ENCODE data around the gene TAF15.

TAF15 gene

GRCh38 chr17:35788477-35789368, 20.6 kb upstream of the TAF15 start:
- Histone ChIP-seq H3K79me2 (ENCODE audit: control insufficient read depth, insufficient read depth, low read length) (no peaks in the 10 kb centered on the region), H3K4me2 (ENCODE audit: low read length) (no peak overlapping the region), H3K36me3 (ENCODE audit: control insufficient read depth, insufficient read depth, low read length) (no peaks in the 10 kb centered on the region), H2BK15ac (replicated peaks; ENCODE audit: low read depth) (no peak overlapping the region), H3K56ac (ENCODE audit: low read length) (peak overlapping the region; percentile 17), H2BK120ac (ENCODE audit: low read depth, low read length) (no peak overlapping the region), H3K23ac (ENCODE audit: low read length) (no peak overlapping the region), H4K5ac (ENCODE audit: low read length) (no peak overlapping the region), H2AK5ac (ENCODE audit: low read length) (no peak overlapping the region), H2BK5ac (ENCODE audit: low read length) (no peak overlapping the region), H3K18ac (ENCODE audit: low read length) (no peak overlapping the region), H3K9ac (ENCODE audit: low read length) (no peak overlapping the region), H3K4ac (ENCODE audit: low read depth, low read length) (no peak overlapping the region), H4K8ac (ENCODE audit: low read depth, low read length) (no peak overlapping the region), H3K79me1 (ENCODE audit: low read length) (no peaks in the 10 kb centered on the region), H3K4me3 (ENCODE audit: low read length) (no peak overlapping the region), H3K27me3 (ENCODE audit: insufficient read depth, low read length, poor library complexity) (peaks cover 4% of the 10 kb centered on the region), H3K27ac (ENCODE audit: low read depth, low read length) (no peak overlapping the region), H3K4me1 (ENCODE audit: control insufficient read depth, low read depth, low read length) (no peaks in the 10 kb centered on the region)
- WGBS (ENCODE audit: extremely low coverage, insufficient coverage, low lambda C conversion rate) = no CpG with 5 or more reads among the region's 2 CpGs
- DNase-seq = no peak

GRCh38 chr17:35790841-35791240, 18.4 kb upstream of the TAF15 start:
- H3K4me3 ChIP-seq (ENCODE audit: low read length) = no peak overlapping the region
- peaks cover 17% of the 10 kb centered on the region for H3K27me3 ChIP-seq (ENCODE audit: insufficient read depth, low read length, poor library complexity)
- no peaks in the 10 kb centered on the region for H3K4me1 ChIP-seq (ENCODE audit: control insufficient read depth, low read depth, low read length)

GRCh38 chr17:35791681-35792350, 17.5 kb upstream of the TAF15 start:
- no CpG with 5 or more reads among the region's 9 CpGs for WGBS (ENCODE audit: extremely low coverage, insufficient coverage, low lambda C conversion rate)
- Histone ChIP-seq H3K4ac (ENCODE audit: low read depth, low read length) (no peak overlapping the region), H2BK5ac (ENCODE audit: low read length) (no peak overlapping the region), H3K4me2 (ENCODE audit: low read length) (no peak overlapping the region), H2BK120ac (ENCODE audit: low read depth, low read length) (no peak overlapping the region), H3K79me1 (ENCODE audit: low read length) (no peaks in the 10 kb centered on the region), H3K9ac (ENCODE audit: low read length) (no peak overlapping the region), H3K27me3 (ENCODE audit: insufficient read depth, low read length, poor library complexity) (peaks cover 27% of the 10 kb centered on the region), H3K36me3 (ENCODE audit: control insufficient read depth, insufficient read depth, low read length) (no peaks in the 10 kb centered on the region), H2BK15ac (replicated peaks; ENCODE audit: low read depth) (no peak overlapping the region), H4K5ac (ENCODE audit: low read length) (no peak overlapping the region), H2AK5ac (ENCODE audit: low read length) (no peak overlapping the region), H3K27ac (ENCODE audit: low read depth, low read length) (no peak overlapping the region), H3K56ac (ENCODE audit: low read length) (no peak overlapping the region), H3K4me3 (ENCODE audit: low read length) (no peak overlapping the region), H3K4me1 (ENCODE audit: control insufficient read depth, low read depth, low read length) (no peaks in the 10 kb centered on the region), H3K23ac (ENCODE audit: low read length) (no peak overlapping the region), H4K8ac (ENCODE audit: low read depth, low read length) (no peak overlapping the region), H3K18ac (ENCODE audit: low read length) (no peak overlapping the region), H3K79me2 (ENCODE audit: control insufficient read depth, insufficient read depth, low read length) (no peaks in the 10 kb centered on the region)
- no peak for DNase-seq

More at GRCh38 chr17:35790841-35791240, 18.4 kb upstream of the TAF15 start:
- no peak overlapping the region for H3K9ac ChIP-seq (ENCODE audit: low read length)
- H3K56ac ChIP-seq (ENCODE audit: low read length) = no peak overlapping the region
- H4K5ac ChIP-seq (ENCODE audit: low read length) = no peak overlapping the region
- no peak for DNase-seq
- no peak overlapping the region for H2BK15ac ChIP-seq (replicated peaks; ENCODE audit: low read depth)
- no peak overlapping the region for H3K4me2 ChIP-seq (ENCODE audit: low read length)
- H3K79me2 ChIP-seq (ENCODE audit: control insufficient read depth, insufficient read depth, low read length) = no peaks in the 10 kb centered on the region
- H3K36me3 ChIP-seq (ENCODE audit: control insufficient read depth, insufficient read depth, low read length) = no peaks in the 10 kb centered on the region
- no peak overlapping the region for H2AK5ac ChIP-seq (ENCODE audit: low read length)
- H2BK120ac ChIP-seq (ENCODE audit: low read depth, low read length) = no peak overlapping the region
- no peak overlapping the region for H3K23ac ChIP-seq (ENCODE audit: low read length)
- H3K27ac ChIP-seq (ENCODE audit: low read depth, low read length) = no peak overlapping the region
- no CpG with 5 or more reads among the region's 3 CpGs for WGBS (ENCODE audit: extremely low coverage, insufficient coverage, low lambda C conversion rate)
- no peak overlapping the region for H2BK5ac ChIP-seq (ENCODE audit: low read length)
- H3K18ac ChIP-seq (ENCODE audit: low read length) = no peak overlapping the region
- no peak overlapping the region for H3K4ac ChIP-seq (ENCODE audit: low read depth, low read length)
- H4K8ac ChIP-seq (ENCODE audit: low read depth, low read length) = no peak overlapping the region
- no peaks in the 10 kb centered on the region for H3K79me1 ChIP-seq (ENCODE audit: low read length)

- no peak overlapping the region for H3K18ac ChIP-seq (ENCODE audit: low read length)
- H3K4me3 ChIP-seq (ENCODE audit: low read length) = no peak overlapping the region
- no peaks in the 10 kb centered on the region for H3K36me3 ChIP-seq (ENCODE audit: control insufficient read depth, insufficient read depth, low read length)
- H3K79me1 ChIP-seq (ENCODE audit: low read length) = no peaks in the 10 kb centered on the region
- no peak overlapping the region for H3K56ac ChIP-seq (ENCODE audit: low read length)
- H2BK5ac ChIP-seq (ENCODE audit: low read length) = no peak overlapping the region
- no peak overlapping the region for H3K4me2 ChIP-seq (ENCODE audit: low read length)
- no peak overlapping the region for H3K4ac ChIP-seq (ENCODE audit: low read depth, low read length)
- H4K8ac ChIP-seq (ENCODE audit: low read depth, low read length) = no peak overlapping the region
- H2BK15ac ChIP-seq (replicated peaks; ENCODE audit: low read depth) = no peak overlapping the region
- no peaks in the 10 kb centered on the region for H3K4me1 ChIP-seq (ENCODE audit: control insufficient read depth, low read depth, low read length)
- H3K27ac ChIP-seq (ENCODE audit: low read depth, low read length) = no peak overlapping the region
- DNase-seq = no peak
- H3K23ac ChIP-seq (ENCODE audit: low read length) = no peak overlapping the region
- WGBS (ENCODE audit: extremely low coverage, insufficient coverage, low lambda C conversion rate) = no CpG with 5 or more reads among the region's 3 CpGs
- no peaks in the 10 kb centered on the region for H3K79me2 ChIP-seq (ENCODE audit: control insufficient read depth, insufficient read depth, low read length)
- peaks cover 28% of the 10 kb centered on the region for H3K27me3 ChIP-seq (ENCODE audit: insufficient read depth, low read length, poor library complexity)
- no peak overlapping the region for H2AK5ac ChIP-seq (ENCODE audit: low read length)
- H4K5ac ChIP-seq (ENCODE audit: low read length) = no peak overlapping the region
- no peak overlapping the region for H3K9ac ChIP-seq (ENCODE audit: low read length)
- no peak overlapping the region for H2BK120ac ChIP-seq (ENCODE audit: low read depth, low read length)
Measured at GRCh38 chr17:35793257-35793656, 16.0 kb upstream of the TAF15 start.

- no peak within 1 kb of the TSS for H3K18ac ChIP-seq (ENCODE audit: low read length)
- no peaks in the 10 kb centered on the region for H3K79me2 ChIP-seq (ENCODE audit: control insufficient read depth, insufficient read depth, low read length)
- H3K56ac ChIP-seq (ENCODE audit: low read length) = peak within 1 kb of the TSS; percentile 51
- peak within 1 kb of the TSS; percentile 81 for H3K4me2 ChIP-seq (ENCODE audit: low read length)
- WGBS (ENCODE audit: extremely low coverage, insufficient coverage, low lambda C conversion rate) = no CpG with 5 or more reads among the region's 89 CpGs
- H3K36me3 ChIP-seq (ENCODE audit: control insufficient read depth, insufficient read depth, low read length) = no peaks in the 10 kb centered on the region
- H3K27ac ChIP-seq (ENCODE audit: low read depth, low read length) = no peak within 1 kb of the TSS
- peak within 1 kb of the TSS; percentile 40 for H3K9ac ChIP-seq (ENCODE audit: low read length)
- H4K5ac ChIP-seq (ENCODE audit: low read length) = no peak within 1 kb of the TSS
- no peak within 1 kb of the TSS for H2AK5ac ChIP-seq (ENCODE audit: low read length)
- H2BK15ac ChIP-seq (replicated peaks; ENCODE audit: low read depth) = no peak within 1 kb of the TSS
- DNase-seq = no peak
- no peak within 1 kb of the TSS for H3K4ac ChIP-seq (ENCODE audit: low read depth, low read length)
- no peaks in the 10 kb centered on the region for H3K4me1 ChIP-seq (ENCODE audit: control insufficient read depth, low read depth, low read length)
- no peak within 1 kb of the TSS for H4K8ac ChIP-seq (ENCODE audit: low read depth, low read length)
- no peak within 1 kb of the TSS for H2BK5ac ChIP-seq (ENCODE audit: low read length)
- no peak within 1 kb of the TSS for H2BK120ac ChIP-seq (ENCODE audit: low read depth, low read length)
- peaks cover 28% of the 10 kb centered on the region for H3K27me3 ChIP-seq (ENCODE audit: insufficient read depth, low read length, poor library complexity)
- no peaks in the 10 kb centered on the region for H3K79me1 ChIP-seq (ENCODE audit: low read length)
- no peak within 1 kb of the TSS for H3K23ac ChIP-seq (ENCODE audit: low read length)
- H3K4me3 ChIP-seq (ENCODE audit: low read length) = peak within 1 kb of the TSS; percentile 30
Measured at GRCh38 chr17:35795007-35795870, 14.0 kb upstream of the TAF15 start, which contains the start of gene MMP28. TSS of gene MMP28 (minus strand) at chr17:35795641. CDS start at chr17:35795377, 264 bp downstream.
